HG02884 (cell line): ENCODE results near the gene SMAD7.

Experiments used
- ATAC-seq: cut with Tn5 transposase; IDR thresholded peaks from one replicate; pipeline ENCODE4 v1.9.1; 2021; ENCODE audit warnings: mild to moderate bottlenecking, moderate library complexity; ENCODE audit not compliant: unreplicated experiment

Gene SMAD7

DNA sequence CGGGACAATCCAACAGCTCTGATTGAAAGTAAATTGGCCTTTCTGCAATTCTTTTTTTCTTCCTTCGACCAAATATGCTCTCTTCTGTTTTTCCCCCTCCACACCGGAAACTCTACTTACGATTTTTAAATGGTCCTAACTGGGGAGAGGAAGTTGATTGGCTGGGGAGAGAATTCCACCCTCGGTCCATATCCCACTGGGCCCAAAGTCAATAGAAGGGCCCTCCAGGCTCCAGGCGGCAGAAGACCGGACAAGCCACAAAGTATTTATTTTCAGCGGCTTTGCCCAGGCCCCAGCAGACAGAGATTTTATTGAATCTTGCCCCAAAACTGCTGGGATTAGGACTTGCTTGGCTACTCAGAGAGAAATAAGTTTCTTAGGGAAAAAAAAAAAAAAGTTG, 37.1 kb upstream of the SMAD7 start:
- no peak for ATAC-seq

DNA sequence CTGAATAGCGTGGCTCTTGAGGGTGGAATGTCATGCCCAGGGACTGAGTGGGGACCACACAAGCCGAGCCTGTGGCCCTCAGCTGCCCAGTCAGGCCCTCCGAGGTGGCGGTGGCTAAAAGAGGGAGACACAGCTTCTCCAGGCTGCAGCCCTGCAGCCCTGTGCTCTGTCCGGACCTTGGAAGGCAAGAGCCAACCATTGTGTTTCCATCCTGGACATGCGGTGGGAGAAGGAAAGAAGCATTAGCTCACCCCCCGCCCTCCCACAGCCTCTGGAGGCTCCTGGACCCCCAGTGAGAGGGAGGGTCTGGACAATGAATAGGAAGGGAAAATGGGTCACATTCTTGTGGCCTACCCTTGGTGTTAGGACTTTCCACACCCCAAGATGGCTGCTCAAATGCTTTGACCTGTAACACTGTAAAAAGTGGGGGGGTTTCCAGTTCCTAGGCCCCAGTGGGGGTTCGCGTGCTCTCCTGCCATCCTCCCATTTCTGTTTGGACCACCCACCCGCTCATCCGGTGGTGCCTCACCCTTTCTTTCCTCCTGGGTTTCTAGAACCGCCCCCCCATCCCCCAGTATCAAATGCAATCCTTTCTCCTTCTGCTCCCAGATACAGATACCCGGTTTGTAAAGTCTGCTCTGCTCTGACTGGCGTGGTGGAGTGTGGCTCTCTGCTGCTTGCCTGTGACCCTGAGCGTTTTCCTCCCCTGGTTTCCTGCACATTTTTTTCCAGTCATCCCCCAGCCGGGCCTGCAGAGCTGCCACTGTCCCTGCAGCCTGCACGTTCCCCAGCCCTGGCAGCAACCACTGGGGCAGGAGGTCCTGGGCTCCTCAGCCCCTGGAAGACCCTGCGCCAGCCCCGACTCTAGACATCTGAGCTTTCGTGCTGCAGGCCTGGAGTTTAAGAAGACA, 36.3 kb upstream of the SMAD7 start:
- ATAC-seq = no peak

DNA sequence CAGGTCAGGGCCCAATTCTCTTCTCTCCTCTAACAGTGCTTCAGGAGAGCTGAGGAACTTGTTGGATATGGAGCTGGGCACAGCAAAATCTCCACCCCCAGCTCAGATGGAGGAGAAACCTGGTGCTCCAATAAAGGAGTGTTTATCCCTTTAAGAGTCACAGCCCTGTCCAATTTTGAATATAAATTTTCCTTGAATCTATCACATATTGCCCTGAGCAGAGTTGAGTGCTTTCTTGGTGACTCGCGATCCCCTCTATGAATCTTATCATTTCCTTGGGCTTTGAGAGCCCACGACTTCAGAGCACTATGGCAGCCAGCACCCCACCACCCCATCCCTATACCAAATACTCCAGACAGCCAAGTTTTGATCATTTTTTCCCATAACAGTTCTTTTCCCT, 34.4 kb upstream of the SMAD7 start:
- no peak for ATAC-seq

DNA sequence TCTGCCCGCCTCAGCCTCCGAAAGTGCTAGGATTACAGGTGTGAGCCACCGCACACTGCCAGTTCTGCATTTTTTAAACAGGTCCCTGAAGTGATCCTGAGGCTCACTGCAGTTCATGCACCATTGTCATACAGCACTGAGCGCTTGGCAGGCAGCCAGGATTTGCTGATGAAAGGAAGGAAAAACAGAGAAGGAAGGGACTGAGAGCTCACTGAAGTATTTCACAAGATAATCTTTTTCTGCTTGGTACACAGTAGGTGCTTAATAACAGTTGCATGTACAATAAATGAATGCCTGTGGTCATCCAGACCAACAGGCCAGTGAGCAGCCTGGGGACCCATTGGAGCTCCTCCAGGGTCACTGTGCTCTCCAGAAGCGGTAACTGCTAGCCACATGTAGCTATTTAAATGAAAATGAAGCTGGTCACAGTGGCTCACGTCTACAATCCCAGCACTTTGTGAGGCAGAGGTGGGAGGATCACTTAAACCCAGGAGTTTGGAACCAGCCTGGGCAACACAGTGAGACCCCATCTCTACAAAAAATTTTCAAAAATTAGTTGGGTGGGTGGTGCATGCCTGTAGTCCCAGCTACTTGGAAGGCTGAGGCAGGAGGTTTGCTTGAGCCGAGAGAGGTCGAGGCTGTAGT, 33.1 kb upstream of the SMAD7 start:
- no peak for ATAC-seq

DNA sequence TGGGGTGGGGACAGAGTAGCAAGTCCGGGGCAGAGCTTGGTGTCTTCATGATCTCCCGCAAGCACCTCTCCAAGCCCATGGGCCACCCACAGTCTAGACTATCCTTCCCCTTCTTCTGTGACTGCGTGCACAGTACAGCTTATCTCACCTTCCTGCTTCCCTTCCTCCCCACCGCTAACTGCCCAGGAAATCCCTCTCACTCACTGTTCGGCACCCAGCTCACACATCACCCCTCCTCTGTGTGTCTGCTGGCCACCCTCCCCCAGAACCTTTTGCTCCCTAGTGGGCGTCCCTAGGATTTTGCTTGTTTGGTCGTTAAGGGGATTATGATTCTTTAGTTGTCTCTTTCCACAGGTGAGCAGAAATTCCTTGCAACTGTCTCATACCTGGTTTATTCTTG, 31.5 kb upstream of the SMAD7 start:
- ATAC-seq = no peak

- ATAC-seq = no peak
Measured at GRCh38 chr18:48979944-48980890, 29.5 kb upstream of the SMAD7 start.

GRCh38 chr18:48977914-48978313, 27.1 kb upstream of the SMAD7 start:
- ATAC-seq = no peak

GRCh38 chr18:48975817-48976649, 25.3 kb upstream of the SMAD7 start:
- ATAC-seq = peak; percentile 55

DNA sequence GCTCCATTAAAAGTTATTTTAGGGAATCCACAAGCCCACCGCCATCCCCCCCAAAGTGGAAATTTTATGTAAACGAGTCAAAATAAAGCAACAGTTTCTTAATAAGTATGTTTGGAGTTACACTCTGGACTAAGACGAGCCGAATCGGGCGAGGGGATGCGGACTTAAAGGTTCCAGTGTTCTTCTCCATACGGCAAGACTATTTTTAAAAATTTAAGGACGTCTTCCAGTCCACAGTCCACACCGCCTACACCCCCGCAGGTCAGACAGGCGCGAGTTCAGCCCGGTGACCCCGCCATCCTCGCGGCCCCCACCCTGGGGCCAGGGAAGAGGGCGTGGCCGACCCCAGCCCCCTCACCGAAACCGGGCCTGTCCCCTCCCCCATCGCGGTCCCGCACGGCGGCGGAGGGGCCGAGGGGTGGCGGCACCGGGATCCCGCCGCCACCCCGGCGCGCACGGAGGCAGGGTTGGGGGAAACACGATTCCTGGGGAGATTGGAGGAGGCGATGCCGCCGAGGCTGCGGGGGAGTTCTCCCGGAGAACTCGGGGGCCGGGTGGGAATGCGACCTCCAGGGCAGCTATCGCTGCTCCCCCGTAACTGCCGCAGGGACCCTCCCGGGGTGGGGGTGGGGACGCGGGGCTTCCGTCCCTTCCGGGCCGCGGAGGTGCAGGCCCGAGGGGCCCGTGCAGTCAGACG, 24.5 kb upstream of the SMAD7 start:
- peak; percentile 3 for ATAC-seq

GRCh38 chr18:48974304-48975119, 23.7 kb upstream of the SMAD7 start:
- ATAC-seq = no peak

DNA sequence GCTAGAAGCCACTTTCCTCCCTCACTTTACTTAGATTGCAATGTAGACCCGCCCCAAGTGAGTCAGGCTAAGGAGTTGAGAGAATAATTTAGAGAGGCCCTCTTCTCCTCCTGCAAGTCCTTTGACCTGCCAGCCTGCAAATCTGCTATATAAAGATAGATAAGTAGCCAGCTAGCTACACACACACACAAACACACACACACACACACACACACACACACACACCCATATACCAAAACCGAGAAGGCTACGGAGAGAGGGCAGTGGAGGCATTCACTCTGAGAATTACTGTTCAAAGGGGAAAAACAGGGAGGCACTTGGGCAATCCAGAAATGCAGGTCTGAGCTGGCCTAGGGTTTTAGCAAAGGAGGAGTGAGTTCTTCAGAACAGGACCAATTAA, 23.0 kb upstream of the SMAD7 start:
- no peak for ATAC-seq

DNA sequence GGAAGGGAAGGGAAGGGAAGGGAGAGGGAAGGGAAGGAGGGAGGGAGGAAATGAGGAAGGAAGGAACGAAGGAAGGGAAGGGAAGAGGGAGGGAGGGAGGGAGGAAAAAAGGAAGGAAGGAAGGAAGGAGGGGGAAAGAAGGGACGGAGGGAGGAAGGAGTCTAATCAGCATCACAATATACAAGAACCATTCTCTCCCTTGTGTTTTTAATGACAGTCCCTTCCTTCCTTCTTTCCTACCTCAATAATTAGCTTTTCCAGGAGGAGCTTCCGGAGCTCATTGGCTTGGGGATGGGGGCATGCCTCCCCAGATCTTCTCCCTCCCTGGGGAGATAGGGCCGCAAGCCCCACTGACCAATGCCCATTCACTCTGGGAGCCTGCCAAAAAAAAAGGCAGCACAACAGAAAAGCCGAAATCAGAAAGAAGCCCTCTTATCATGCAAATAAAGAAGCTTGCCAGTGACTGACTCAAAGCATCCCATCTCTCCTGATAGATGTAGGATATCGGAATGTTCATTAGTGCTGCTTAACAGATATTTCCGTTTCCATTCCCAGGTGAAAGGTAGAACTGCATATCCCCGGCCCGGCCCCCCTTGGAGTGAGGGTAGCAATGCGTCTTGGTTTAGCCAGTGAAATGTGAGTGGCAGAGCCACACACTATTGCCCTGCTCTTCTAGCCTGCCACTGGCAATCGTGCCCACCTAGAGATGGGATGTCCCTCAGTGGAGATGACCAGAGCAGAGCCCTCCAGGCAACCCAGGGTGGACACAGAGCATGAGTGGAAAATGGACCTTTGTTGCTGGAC, 17.8 kb upstream of the SMAD7 start:
- no peak for ATAC-seq

GRCh38 chr18:48967545-48967944, 16.8 kb upstream of the SMAD7 start:
- no peak for ATAC-seq

DNA sequence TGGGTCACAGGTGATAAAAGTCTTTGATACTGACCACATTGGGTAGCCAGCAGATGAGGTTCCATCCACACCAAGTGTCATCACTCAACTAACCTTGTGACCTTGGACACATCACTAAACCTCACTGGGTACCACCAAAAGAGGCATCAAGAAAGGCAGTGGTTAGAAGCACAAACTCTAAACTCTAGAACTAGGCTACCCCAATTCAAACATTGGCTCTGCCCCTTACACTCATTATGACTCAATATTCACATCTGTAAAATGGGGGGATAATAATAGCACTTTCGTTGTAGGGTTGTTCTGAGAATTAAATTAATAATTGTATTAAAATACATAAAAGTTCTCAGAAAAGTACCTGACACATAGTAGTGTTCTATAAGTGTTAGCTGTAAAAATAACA, 15.8 kb upstream of the SMAD7 start:
- ATAC-seq = no peak

GRCh38 chr18:48963586-48964470, 13.1 kb upstream of the SMAD7 start:
- no peak for ATAC-seq

DNA sequence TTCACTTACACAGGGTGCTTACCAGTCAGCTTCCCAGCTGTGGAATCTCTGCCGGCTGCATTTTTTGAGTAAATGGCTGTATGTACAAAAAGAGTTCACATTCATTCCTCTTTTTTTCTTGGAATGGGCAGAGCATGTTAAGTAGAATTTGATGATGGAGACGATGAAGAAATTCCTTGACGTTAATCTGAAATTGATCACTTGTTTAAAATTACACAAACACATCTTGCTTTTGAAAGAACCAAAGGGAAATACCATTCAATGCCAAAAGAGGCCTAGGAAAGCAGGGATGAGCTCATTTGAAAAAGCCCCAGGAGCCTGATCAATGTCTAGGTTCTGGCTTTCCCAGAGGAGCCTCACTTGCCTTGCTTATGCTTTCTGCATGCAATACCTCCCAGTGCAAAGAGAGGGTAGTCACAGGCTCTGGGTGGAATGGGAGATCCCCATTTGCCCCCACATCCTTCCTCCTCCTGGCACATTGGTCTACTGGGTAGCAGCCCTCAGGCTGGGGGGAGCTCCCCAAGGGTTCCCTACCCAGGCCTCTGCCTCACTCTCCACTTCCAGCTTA, 12.3 kb upstream of the SMAD7 start:
- ATAC-seq = no peak
